GM18519 (cell line): ENCODE data around the gene MASTL.

Source experiments
- ATAC-seq: cut with Tn5 transposase; IDR thresholded peaks from one replicate; pipeline ENCODE4 v1.9.1; 2021; ENCODE audit warnings: mild to moderate bottlenecking, moderate library complexity; ENCODE audit not compliant: unreplicated experiment, low FRiP score

The MASTL gene

GRCh38 chr10:27223964-27224363 is 68.8 kb downstream of the MASTL start:
- ATAC-seq, result no peak

- ATAC-seq, result no peak
These were observed 69.9 kb downstream of the MASTL start for GRCh38 chr10:27225011-27225590.

GRCh38 chr10:27225642-27226257 is 70.6 kb downstream of the MASTL start:
- no peak for ATAC-seq

GRCh38 chr10:27230022-27230421 is 74.9 kb downstream of the MASTL start:
- no peak for ATAC-seq

- ATAC-seq, result no peak
These were observed 80.6 kb downstream of the MASTL start for GRCh38 chr10:27235706-27236105.
